GM12801 (cell line): ENCODE measurements around the gene CHRNA5.

Source experiments
- CTCF ChIP-seq: IDR thresholded peaks from one replicate; pipeline ENCODE4 v1.5.1; 2011; ENCODE audit warnings: control low read depth; ENCODE audit not compliant: insufficient read length; ENCODE audit errors: extremely low read depth

Gene CHRNA5

GRCh38 chr15:78638658-78639314, 73.5 kb downstream of the CHRNA5 start:
- TF ChIP-seq CTCF = no peak

- TF ChIP-seq CTCF = no peak
Observed at GRCh38 chr15:78640527-78641101, 75.3 kb downstream of the CHRNA5 start.

- no peak for TF ChIP-seq CTCF
Observed at GRCh38 chr15:78641102-78641748, 75.9 kb downstream of the CHRNA5 start, which contains the start of gene CHRNB4. CHRNB4 (minus strand) TSS chr15:78641210; CDS start chr15:78641133, 77 bp downstream.

GRCh38 chr15:78641749-78642275, 76.5 kb downstream of the CHRNA5 start:
- no peak for TF ChIP-seq CTCF

GRCh38 chr15:78642331-78642730, 77.0 kb downstream of the CHRNA5 start:
- TF ChIP-seq CTCF = no peak
